T-helper 1 cell (primary cell): Measurements from ENCODE around the gene AJM1.
"Not testable (repeated sequence)": the region's sequence is repeated elsewhere in the genome, so short reads cannot be mapped to it uniquely, and the experiment has no call there.

Source experiments
- DNase-seq, 5 donors: peaks; one replicate each; pipeline ENCODE4 v3.0.0-alpha.2; 2012 to 2020

AJM1 gene

DNA sequence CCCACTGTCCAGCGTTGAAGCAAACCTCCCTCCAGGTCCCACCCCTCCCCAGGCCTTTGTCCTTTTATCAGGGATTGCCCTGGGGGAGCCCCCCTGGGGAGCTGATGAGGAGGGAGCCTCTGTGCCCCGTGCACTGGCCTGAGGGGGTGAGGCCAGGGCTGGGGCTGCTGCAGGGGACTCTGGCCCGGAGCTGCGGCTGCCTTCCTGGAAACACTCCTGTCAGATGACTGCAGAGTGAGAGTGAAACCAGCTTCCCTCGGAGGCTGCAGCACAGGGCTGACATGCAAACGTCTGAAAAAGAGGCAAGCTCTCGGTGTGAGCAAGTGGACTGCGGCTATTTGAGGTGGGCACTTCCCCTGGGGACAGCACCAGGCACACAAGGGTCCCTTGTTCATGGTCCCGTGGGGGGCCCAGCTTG, 39.4 kb downstream of the AJM1 start:
- DNase-seq: peak in 2 of 5 donors; percentile 22 to 85

GRCh38 chr9:136882109-136882946, 40.0 kb downstream of the AJM1 start:
- peak; percentile 78 to 88 (median 85) for DNase-seq

DNA sequence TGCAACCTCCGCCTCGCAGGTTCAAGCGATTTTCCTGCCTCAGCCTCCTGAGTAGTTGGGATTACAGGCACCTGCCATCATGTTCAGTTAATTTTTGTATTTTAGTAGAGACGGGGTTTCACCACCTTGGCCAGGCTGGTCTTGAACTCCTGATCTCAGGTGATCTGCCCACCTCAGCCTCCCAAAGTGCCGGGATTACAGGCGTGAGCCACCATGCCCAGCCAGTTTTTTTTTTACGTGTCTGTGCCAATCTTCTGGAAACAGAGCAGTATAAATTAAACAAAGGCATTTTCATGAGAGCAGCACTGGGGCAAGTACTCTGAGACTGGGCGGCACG, 40.6 kb downstream of the AJM1 start:
- not testable (repeated sequence) for DNase-seq

DNA sequence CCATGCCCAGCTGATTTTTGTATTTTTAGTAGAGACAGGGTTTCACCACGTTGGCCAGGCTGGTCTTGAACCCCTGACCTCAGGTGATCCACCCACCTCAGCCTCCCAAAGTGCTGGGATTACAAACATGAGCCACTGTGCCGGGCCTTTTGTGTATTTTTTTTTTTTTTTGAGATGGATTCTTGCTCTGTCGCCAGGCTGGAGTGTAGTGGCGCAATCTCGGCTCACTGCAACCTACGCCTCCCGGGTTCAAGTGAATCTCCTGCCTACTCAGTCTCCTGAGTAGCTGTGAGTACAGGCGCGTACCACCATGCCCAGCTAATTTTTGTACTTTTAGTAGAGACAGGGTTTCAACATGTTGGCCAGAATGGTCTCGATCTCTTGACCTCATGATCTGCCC, 41.4 kb downstream of the AJM1 start:
- not testable (repeated sequence) for DNase-seq

- peak; percentile 94 to 100 (median 95) for DNase-seq
These were observed 43.8 kb downstream of the AJM1 start, which contains the start of gene TRAF2 for GRCh38 chr9:136885950-136886578. TRAF2 (plus strand) TSS chr9:136886516; CDS start chr9:136898741, 12,225 bp downstream.

- peak; percentile 40 to 80 (median 72) for DNase-seq
These were observed 44.6 kb downstream of the AJM1 start for GRCh38 chr9:136886610-136887597.

- DNase-seq: no peak
These were observed 46.2 kb downstream of the AJM1 start for GRCh38 chr9:136888454-136888853.

GRCh38 chr9:136889858-136890257, 47.6 kb downstream of the AJM1 start:
- no peak for DNase-seq

DNA sequence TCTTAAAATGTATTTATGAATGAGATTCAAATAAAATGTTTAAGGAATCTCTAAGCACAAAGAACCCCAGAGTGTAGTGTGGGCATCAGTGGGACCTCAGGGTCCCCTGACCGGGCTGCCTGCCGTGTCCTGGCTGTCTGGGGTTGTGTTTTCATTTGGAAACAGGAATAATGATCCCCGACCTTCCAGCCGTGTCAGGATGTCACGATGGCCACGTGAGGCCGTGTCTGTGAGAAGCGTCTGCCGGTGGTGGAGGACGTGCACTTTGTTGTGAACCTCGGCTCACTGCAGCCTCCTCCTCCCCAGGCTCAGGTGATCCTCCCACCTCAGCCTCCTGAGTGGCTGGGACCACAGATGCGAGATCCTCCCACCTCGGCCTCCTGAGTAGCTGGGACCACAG, 48.4 kb downstream of the AJM1 start:
- DNase-seq: no peak
